C4-2B (cell line): ENCODE results near the gene CD99.

Experiments used
- H3K27ac ChIP-seq: fragments of 450-650 bp; 2 replicates; pipeline ENCODE4 v1.5.1; 2017
- CTCF ChIP-seq: fragments of 450-650 bp; conservative IDR thresholded peaks from 2 replicates; pipeline ENCODE4 v1.5.1; 2017; ENCODE audit warnings: mild to moderate bottlenecking
- ZFX ChIP-seq: fragments of 450-650 bp; IDR thresholded peaks from 2 replicates; pipeline ENCODE4 v1.6.1; 2017

CD99 gene

GRCh38 chrX:2650865-2651264 is 40.2 kb upstream of the CD99 start:
- TF ChIP-seq CTCF, result no peak
- no peak for TF ChIP-seq ZFX
- H3K27ac ChIP-seq, result no peak overlapping the region

DNA sequence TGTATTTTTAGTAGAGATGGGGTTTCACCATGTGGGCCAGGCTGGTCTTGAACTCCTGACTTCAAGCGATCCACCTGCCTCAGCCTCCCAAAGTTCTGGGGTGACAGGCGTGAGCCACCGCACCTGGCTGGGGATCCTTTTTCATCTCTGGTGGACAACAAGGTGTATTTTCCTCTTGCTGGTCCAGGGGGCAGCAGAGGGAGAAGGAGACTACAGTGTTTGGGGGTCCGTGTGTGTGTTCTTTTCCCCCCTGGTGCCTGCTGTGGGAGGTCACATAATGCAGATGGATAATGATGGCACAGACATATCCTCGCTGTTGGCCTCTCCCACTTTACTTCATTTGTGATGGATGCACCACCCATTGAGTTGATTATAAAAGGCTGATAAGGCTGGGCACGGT is 39.0 kb upstream of the CD99 start:
- H3K27ac ChIP-seq, result no peak overlapping the region
- TF ChIP-seq ZFX (no peak), CTCF (peak; percentile 10; the same call in 1 of the 2 replicates)

DNA sequence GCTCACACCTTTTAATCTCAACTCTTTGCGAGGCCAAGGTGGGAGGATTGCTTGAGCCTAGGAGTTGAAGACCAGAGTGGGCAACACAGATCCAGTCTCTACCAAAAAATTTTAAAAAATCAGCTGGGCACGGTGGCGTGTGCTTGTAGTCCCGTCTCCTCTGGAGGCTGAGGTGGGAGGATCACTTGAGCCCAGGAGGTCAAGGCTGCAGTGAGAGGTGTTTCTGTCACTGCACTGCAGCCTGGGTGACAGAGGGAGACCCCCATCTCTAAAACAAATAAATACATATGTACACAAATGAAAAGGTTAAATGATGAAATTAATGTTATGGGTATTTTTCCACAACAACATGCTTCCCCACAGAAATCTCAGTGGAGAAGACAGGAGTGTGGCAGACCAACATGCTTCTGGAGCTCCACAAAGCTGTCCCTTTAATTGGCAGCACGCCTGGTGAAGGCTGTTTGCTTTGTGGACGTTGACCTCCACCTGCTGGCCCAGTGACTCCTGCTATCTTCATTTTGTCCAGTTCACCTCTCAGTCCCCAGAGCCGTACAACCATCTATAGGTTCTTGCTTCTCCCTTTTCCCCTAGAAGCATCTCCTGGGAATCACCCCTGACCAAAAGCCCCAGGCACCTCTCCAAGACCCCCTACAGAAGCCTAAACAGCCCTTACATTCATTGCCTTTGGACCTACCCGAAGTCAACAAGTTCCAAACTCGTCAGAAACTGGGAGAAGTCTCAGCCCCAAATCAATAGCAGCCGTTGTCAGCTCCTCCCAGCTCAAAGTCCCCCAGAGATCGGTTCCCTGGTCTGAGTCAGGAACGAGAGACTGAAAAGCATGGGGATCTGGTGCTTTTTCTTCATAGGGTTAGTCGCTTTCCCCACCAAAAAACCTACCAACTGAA is 36.4 kb upstream of the CD99 start:
- no peak overlapping the region for H3K27ac ChIP-seq
- no peak for TF ChIP-seq ZFX
- TF ChIP-seq CTCF, result no peak

- H3K27ac ChIP-seq, result no peak overlapping the region
- TF ChIP-seq CTCF (no peak), ZFX (no peak)
These were observed 34.7 kb upstream of the CD99 start for GRCh38 chrX:2656257-2656836.

DNA sequence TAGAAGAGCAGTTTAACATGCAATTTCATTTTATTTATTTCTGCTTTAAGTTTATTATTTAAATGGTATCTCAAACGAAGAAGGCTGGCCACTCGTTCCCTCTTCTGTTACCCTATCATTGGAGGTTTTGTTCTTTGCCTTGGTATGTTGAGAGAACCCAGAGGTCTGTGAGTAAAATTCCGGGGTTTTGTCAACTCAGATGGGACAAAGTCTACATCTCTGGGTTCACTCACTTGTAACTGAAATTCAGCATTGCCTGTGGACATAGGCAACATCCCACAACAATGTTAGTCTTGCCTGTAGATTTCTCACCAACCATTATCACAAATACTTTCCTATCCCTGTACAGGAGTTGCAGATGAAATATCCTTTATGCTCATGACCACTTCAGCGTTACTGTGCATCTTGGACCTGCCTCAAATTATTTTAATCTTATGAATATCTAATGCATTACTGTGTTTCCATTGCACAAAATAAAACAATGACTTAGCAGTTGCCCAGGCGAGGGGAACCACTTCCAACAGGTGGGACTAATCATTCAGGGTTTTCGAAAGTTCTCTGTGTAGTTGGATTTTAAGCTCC is 33.5 kb upstream of the CD99 start:
- H3K27ac ChIP-seq, result no peak overlapping the region
- TF ChIP-seq ZFX, result no peak
- no peak for TF ChIP-seq CTCF

DNA sequence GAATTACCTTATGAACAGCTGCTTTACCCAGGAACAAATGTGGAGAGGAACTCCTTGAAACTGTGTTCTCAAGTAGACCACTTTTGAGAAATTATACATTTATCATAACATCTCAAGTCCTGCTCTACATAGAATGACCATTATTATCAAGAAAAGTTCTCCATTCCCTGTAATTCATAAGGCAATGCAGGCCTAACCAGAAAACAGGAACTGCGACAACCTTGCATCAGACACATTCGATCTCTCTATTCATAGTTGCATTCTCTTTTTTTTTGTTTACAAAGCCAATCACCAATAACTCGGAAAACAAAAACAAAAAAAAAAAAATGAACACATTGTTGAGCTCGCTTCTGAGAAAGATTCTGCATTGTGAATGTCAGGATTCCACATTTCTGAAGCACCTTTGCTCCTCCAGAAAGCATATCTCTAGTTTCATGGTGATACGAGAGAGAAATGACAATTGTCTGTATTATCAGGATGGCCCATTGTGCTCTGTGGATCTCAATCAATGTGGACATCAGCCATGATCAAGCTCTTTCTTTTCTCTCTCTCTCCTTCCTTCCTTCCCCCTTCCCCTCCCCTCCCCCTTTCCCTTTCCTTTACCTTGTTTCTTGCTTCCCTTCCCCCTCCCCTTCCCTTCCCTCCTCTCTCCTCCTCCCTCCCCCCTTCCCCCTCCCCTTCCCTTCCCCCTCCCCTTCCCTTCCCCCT is 32.4 kb upstream of the CD99 start:
- no peak overlapping the region for H3K27ac ChIP-seq
- no peak for TF ChIP-seq CTCF
- TF ChIP-seq ZFX, result no peak
